ENCODE results near the gene LMTK2.

LMTK2 gene

GRCh38 chr7:98240961-98241673 is 134.5 kb downstream of the LMTK2 start:
- peak; percentile 49 for DNase-seq

- DNase-seq, result no peak
Observed at GRCh38 chr7:98241674-98242241, 135.1 kb downstream of the LMTK2 start.

- no peak for DNase-seq
Observed at GRCh38 chr7:98242342-98242741, 135.7 kb downstream of the LMTK2 start.

- no peak for DNase-seq
Observed at GRCh38 chr7:98242934-98243333, 136.3 kb downstream of the LMTK2 start.

GRCh38 chr7:98244871-98245270 is 138.2 kb downstream of the LMTK2 start:
- DNase-seq, result no peak

- no peak for DNase-seq
Observed at GRCh38 chr7:98248156-98248555, 141.5 kb downstream of the LMTK2 start.

GRCh38 chr7:98249106-98249505 is 142.4 kb downstream of the LMTK2 start:
- DNase-seq, result no peak

GRCh38 chr7:98250789-98251188 is 144.1 kb downstream of the LMTK2 start:
- DNase-seq, result peak; percentile 39

- peak; percentile 52 for DNase-seq
Observed at GRCh38 chr7:98251231-98251600, 144.6 kb downstream of the LMTK2 start.

GRCh38 chr7:98251601-98252424 is 145.2 kb downstream of the LMTK2 start, which contains the start of gene TECPR1:
TECPR1 (minus strand) TSS chr7:98252232; CDS start chr7:98246146, 6,086 bp downstream.
- peak; percentile 97 for DNase-seq

- DNase-seq, result no peak
Observed at GRCh38 chr7:98252425-98253054, 145.9 kb downstream of the LMTK2 start.

GRCh38 chr7:98254516-98254915 is 147.9 kb downstream of the LMTK2 start:
- no peak for DNase-seq

- DNase-seq, result no peak
Observed at GRCh38 chr7:98254951-98255610, 148.4 kb downstream of the LMTK2 start.

GRCh38 chr7:98256431-98256830 is 149.8 kb downstream of the LMTK2 start:
- DNase-seq, result no peak

- DNase-seq, result no peak
Observed at GRCh38 chr7:98257701-98258100, 151.0 kb downstream of the LMTK2 start.

All from NCI-H82 (cell line).